Esophagus squamous epithelium (tissue), 4 donors: ENCODE measurements around the gene ZFR2.

ENCODE experiments used
- POLR2A ChIP-seq, 4 donors: fragments of 450-650 bp; IDR thresholded peaks; one replicate each; pipeline ENCODE4 v1.6.1; 2017; ENCODE audit warnings: antibody characterized with exemption in 4 of 4, mild to moderate bottlenecking in 4 of 4, moderate library complexity in 3 of 4
- TF ChIP-seq, protein P1 (sequence below), 6 experiments: fragments of 450-650 bp in 4 of 6; fragments of 200-600 bp in 2 of 6; sonication (generic) in 2 of 6; IDR thresholded peaks; one replicate each; pipeline ENCODE4 v1.5.1; 2016 to 2019; ENCODE audit warnings: antibody characterized with exemption in 6 of 6, mild to moderate bottlenecking in 4 of 6, moderate library complexity in 4 of 6

DNA sequence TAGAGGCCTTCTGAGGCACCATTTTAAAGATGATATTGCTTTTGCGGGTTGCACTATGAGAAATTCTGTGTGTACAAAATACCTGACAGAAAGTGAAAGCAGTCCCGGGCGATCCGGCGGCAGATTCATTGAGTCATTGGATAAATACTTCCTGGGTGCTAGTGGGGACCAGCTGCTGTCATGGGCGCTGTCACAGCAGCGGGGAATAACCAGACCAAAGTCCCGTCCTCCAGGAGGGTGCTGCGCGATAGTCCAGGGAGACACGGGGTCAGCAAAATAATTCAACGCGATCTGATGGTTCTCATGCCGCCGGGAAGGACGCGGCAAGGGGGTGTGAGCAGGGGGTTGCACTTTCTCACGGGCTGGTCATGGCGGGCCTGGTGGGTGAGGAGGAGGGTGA lies 13.5 kb downstream of the ZFR2 start:
- TF ChIP-seq, protein P1, sequence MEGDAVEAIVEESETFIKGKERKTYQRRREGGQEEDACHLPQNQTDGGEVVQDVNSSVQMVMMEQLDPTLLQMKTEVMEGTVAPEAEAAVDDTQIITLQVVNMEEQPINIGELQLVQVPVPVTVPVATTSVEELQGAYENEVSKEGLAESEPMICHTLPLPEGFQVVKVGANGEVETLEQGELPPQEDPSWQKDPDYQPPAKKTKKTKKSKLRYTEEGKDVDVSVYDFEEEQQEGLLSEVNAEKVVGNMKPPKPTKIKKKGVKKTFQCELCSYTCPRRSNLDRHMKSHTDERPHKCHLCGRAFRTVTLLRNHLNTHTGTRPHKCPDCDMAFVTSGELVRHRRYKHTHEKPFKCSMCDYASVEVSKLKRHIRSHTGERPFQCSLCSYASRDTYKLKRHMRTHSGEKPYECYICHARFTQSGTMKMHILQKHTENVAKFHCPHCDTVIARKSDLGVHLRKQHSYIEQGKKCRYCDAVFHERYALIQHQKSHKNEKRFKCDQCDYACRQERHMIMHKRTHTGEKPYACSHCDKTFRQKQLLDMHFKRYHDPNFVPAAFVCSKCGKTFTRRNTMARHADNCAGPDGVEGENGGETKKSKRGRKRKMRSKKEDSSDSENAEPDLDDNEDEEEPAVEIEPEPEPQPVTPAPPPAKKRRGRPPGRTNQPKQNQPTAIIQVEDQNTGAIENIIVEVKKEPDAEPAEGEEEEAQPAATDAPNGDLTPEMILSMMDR (IDR thresholded peaks at IDR 0.05), result no peak
- TF ChIP-seq POLR2A (IDR thresholded peaks at IDR 0.05), result no peak
